Natural killer cell (primary cell): Measurements from ENCODE around the gene RNASEL. TPM values are rescaled to one million over a fixed set of nuclear protein-coding genes. Genes with fewer than 3 reads are reported as not detected.

ENCODE experiments used
- ATAC-seq, 3 donors: fragments of 150-1000 bp in 2 of 3; fragments of 200-7000 bp in 1 of 3; cut with Tn5 transposase; 1 replicate in 1 of 3; 2 replicates in 2 of 3; pipeline ENCODE4 v1.10.0; 2021; ENCODE audit warnings: mild to moderate bottlenecking in 2 of 3, moderate library complexity in 2 of 3
- DNase-seq, 2 donors: peaks; one replicate each; pipeline versions ENCODE4 v3.0.0 to v3.0.0-alpha.2; 2013 to 2021; ENCODE audit warnings: mixed read lengths in 1 of 2
- H3K27ac ChIP-seq: one replicate; pipeline ENCODE4 v1.5.1; 2013; ENCODE audit warnings: mild to moderate bottlenecking, low read length
- H3K27me3 ChIP-seq: one replicate; pipeline ENCODE4 v1.6.1; 2013; ENCODE audit warnings: low read length; ENCODE audit not compliant: control insufficient read depth, insufficient read depth
- H3K36me3 ChIP-seq: one replicate; pipeline ENCODE4 v1.6.1; 2013; ENCODE audit warnings: low read length; ENCODE audit not compliant: control insufficient read depth, insufficient read depth
- H3K4me1 ChIP-seq: one replicate; pipeline ENCODE4 v1.6.1; 2013; ENCODE audit warnings: low read length; ENCODE audit not compliant: control insufficient read depth, insufficient read depth
- H3K4me3 ChIP-seq: one replicate; pipeline ENCODE4 v1.5.1; 2013; ENCODE audit warnings: low read length
- H3K9me3 ChIP-seq: one replicate; pipeline ENCODE4 v1.6.1; 2013; ENCODE audit warnings: low read length; ENCODE audit not compliant: control insufficient read depth, insufficient read depth
- H3K27ac Mint-ChIP-seq, 2 donors: one replicate each; pipeline ENCODE4 v1.8.0; 2022; ENCODE audit warnings: mild to moderate bottlenecking in 2 of 2, mixed read lengths in 2 of 2, moderate library complexity in 1 of 2
- H3K27me3 Mint-ChIP-seq, 2 donors: one replicate each; pipeline ENCODE4 v1.8.0; 2022; ENCODE audit warnings: low read depth in 2 of 2, mixed read lengths in 2 of 2
- H3K36me3 Mint-ChIP-seq: one replicate; pipeline ENCODE4 v1.8.0; 2022; ENCODE audit warnings: mixed read lengths
- H3K4me1 Mint-ChIP-seq, 2 donors: one replicate each; pipeline ENCODE4 v1.8.0; 2022; ENCODE audit warnings: mixed read lengths in 2 of 2
- H3K4me3 Mint-ChIP-seq: one replicate; pipeline ENCODE4 v1.8.0; 2022; ENCODE audit warnings: mild to moderate bottlenecking, moderate library complexity, mixed read lengths
- H3K9me3 Mint-ChIP-seq, 2 donors: one replicate each; pipeline ENCODE4 v1.8.0; 2022; ENCODE audit warnings: mixed read lengths in 2 of 2
- CTCF ChIP-seq: fragments of 200-600 bp; IDR thresholded peaks from one replicate; pipeline ENCODE4 v1.8.0; 2022; ENCODE audit warnings: antibody characterized with exemption
- WGBS: methylation state at CpG from one replicate; pipeline ENCODE4 v1.1.7; 2013; ENCODE audit warnings: missing lambda C conversion rate; ENCODE audit not compliant: insufficient coverage; 5-methylcytosine and 5-hydroxymethylcytosine counted together
- intact Hi-C: fragments of 100-400 bp; cut with micrococcal nuclease; formaldehyde crosslinking; loops from one replicate; pipeline ENCODE4 v1.14.2; 2022
- total RNA-seq, 4 donors: library from RNA; stranded (reverse); fragments of 120-200 nt in 1 of 4; gene quantifications; one replicate each; pipeline versions ENCODE4 v1.2.3 to v1.2.4, GENCODE V29; 2013 to 2022

RNASEL gene
- total RNA-seq, 3 donors from 2014 or later (not counting 1 experiment from before 2014, with no cell fraction given), result 3.3 to 5.8 (median 4.8) TPM

GRCh38 chr1:182631954-182632353 lies 42.9 kb upstream of the RNASEL start:
- ATAC-seq (no peak), DNase-seq (no peak)
- no peaks in the 10 kb centered on the region for H3K27me3 ChIP-seq
- Mint-ChIP-seq H3K27ac (no peak overlapping the region), H3K27me3 (peaks cover 51 to 79% of the 10 kb centered on the region in 2 donors), H3K4me1 (peaks cover 38% of the 10 kb centered on the region in 2 donors), H3K36me3 (no peaks in the 10 kb centered on the region), H3K4me3 (no peak overlapping the region), H3K9me3 (no peaks in the 10 kb centered on the region)
- no peak for TF ChIP-seq CTCF
- no peaks in the 10 kb centered on the region for H3K36me3 ChIP-seq
- H3K4me3 ChIP-seq, result no peak overlapping the region
- no peaks in the 10 kb centered on the region for H3K9me3 ChIP-seq
- intact Hi-C loops, result no loop called here
- 88% methylated on average over 1 of the region's 1 CpG for WGBS
- H3K27ac ChIP-seq, result no peak overlapping the region
- peaks cover 18% of the 10 kb centered on the region for H3K4me1 ChIP-seq

GRCh38 chr1:182631053-182631677 lies 42.1 kb upstream of the RNASEL start:
- intact Hi-C loops, result no loop called here
- Mint-ChIP-seq H3K27me3 (peaks cover 55 to 86% of the 10 kb centered on the region in 2 donors), H3K9me3 (no peaks in the 10 kb centered on the region), H3K36me3 (no peaks in the 10 kb centered on the region), H3K4me3 (no peak overlapping the region), H3K4me1 (peaks cover 38% of the 10 kb centered on the region in 2 donors), H3K27ac (no peak overlapping the region)
- Histone ChIP-seq H3K27ac (no peak overlapping the region), H3K4me1 (peaks cover 18% of the 10 kb centered on the region), H3K4me3 (no peak overlapping the region), H3K27me3 (no peaks in the 10 kb centered on the region), H3K9me3 (no peaks in the 10 kb centered on the region), H3K36me3 (no peaks in the 10 kb centered on the region)
- no peak for ATAC-seq
- no peak for TF ChIP-seq CTCF
- DNase-seq, result no peak

- no peak for TF ChIP-seq CTCF
- Histone ChIP-seq H3K4me1 (peaks cover 18% of the 10 kb centered on the region), H3K36me3 (no peaks in the 10 kb centered on the region), H3K9me3 (no peaks in the 10 kb centered on the region), H3K27me3 (no peaks in the 10 kb centered on the region), H3K4me3 (no peak overlapping the region), H3K27ac (no peak overlapping the region)
- ATAC-seq (no peak), DNase-seq (no peak)
- Mint-ChIP-seq H3K4me1 (peaks cover 38 to 39% of the 10 kb centered on the region in 2 donors), H3K36me3 (no peaks in the 10 kb centered on the region), H3K27ac (peak overlapping the region; percentile 57 to 72), H3K9me3 (no peaks in the 10 kb centered on the region), H3K4me3 (peak overlapping the region; percentile 60), H3K27me3 (peaks cover 53 to 85% of the 10 kb centered on the region in 2 donors)
- 100% methylated on average over 1 of the region's 1 CpG for WGBS
- intact Hi-C loops, result no loop called here
Measured at GRCh38 chr1:182630586-182630985, 41.5 kb upstream of the RNASEL start.
